HG03060 (cell line): ENCODE measurements around the gene IFIT3.

Experiments
- ATAC-seq: cut with Tn5 transposase; IDR thresholded peaks from one replicate; pipeline ENCODE4 v1.9.1; 2021; ENCODE audit warnings: low read depth, moderate number of reproducible peaks; ENCODE audit not compliant: unreplicated experiment

The IFIT3 gene

DNA sequence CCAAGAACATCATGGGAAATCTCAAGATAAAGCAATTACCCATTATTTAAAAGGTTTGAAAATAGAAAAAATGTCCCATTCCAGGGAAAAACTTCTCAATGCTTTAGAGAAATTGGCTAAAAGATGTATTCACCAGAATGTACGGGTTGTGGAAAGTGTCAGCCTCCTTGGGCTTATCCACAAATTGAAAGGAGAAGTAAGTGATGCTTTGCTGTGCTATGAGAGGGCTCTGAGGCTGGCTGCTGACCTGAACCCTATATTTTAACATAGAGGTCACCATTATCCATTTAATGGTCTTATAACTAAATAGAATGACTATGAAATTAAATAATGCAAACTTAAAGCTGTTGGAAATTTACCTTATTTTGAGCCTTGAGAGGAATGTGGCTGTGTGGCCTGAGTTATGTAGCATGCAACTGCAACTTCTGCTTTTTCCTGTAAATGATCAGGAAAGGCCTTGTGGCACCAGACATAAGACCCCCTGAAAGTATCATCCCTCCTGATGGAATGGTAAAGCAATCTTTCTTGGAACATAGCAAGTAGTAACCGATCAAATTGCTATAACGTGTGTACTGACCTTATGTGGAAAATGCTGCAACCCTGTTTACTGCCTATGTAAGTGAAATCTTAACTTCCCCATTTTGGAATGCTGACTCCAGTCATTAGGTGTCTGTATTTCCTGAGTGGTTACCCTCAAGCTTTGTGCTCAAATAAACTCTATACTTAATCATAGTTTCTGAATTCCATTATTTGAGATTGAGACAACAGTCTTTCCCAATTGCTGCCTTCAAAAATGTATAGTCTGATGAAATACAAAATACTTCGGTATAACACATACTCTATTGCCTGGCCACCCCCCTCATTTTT, 56.9 kb downstream of the IFIT3 start:
- no peak for ATAC-seq

DNA sequence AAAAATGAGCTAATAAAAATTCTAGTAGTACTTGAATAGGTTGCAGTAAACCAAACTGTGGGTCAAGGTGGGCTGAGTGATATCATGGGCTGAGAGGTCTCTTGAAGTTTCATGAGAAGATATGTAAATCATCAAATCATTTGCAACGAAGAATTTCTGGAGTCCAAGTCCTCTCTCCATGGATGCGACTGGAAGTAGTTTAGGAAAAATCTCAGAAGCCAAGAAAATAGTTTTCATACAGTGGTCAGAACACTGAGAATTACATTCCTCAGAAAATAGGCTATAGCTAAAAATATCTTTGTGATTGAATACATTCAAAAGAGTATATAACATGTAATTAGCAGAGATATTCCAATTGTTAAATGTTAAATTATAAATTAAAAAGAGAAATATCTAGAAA, 61.0 kb downstream of the IFIT3 start:
- no peak for ATAC-seq

DNA sequence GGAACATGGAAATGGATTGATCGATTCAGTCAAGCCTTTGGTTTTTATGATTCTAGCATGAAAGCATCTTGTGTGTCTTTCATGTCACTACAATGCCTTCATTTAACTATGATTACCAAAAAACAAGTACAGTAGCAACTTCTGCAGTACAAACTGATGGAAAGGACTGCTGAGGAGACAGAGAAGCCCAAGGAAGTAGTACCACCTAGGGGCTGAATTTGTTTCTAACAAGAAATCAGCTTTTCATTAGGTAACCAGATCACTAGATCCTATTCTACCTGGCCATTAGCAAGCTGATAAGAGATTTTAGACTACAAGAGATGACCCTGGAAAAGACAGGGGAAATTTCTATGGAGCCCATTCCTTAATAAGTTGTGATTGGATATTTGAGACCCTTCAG, 61.5 kb downstream of the IFIT3 start:
- ATAC-seq, result no peak
